Endothelial cell (in vitro differentiated cells): ENCODE data around the gene TRAF3. TPM values are rescaled to one million over a fixed set of nuclear protein-coding genes. Genes with fewer than 3 reads are reported as not detected.

Experiments
- DNase-seq: peaks from one replicate; pipeline ENCODE4 v3.0.0; 2021; ENCODE audit warnings: low spot score
- H3K27ac Mint-ChIP-seq: one replicate; pipeline ENCODE4 v1.8.0; 2021; ENCODE audit warnings: mixed read lengths, inconsistent platforms; ENCODE audit not compliant: unreplicated experiment
- H3K27me3 Mint-ChIP-seq: one replicate; pipeline ENCODE4 v1.8.0; 2021; ENCODE audit warnings: mild to moderate bottlenecking, moderate library complexity, mixed read lengths, inconsistent platforms; ENCODE audit not compliant: unreplicated experiment
- H3K36me3 Mint-ChIP-seq: one replicate; pipeline ENCODE4 v1.8.0; 2021; ENCODE audit warnings: mild to moderate bottlenecking, low read depth, mixed read lengths, inconsistent platforms; ENCODE audit not compliant: unreplicated experiment
- H3K4me1 Mint-ChIP-seq: one replicate; pipeline ENCODE4 v1.8.0; 2021; ENCODE audit warnings: mild to moderate bottlenecking, mixed read lengths, inconsistent platforms; ENCODE audit not compliant: unreplicated experiment
- H3K4me3 Mint-ChIP-seq: one replicate; pipeline ENCODE4 v1.8.0; 2021; ENCODE audit warnings: mild to moderate bottlenecking, mixed read lengths, inconsistent platforms; ENCODE audit not compliant: unreplicated experiment
- H3K9me3 Mint-ChIP-seq: one replicate; pipeline ENCODE4 v1.8.0; 2021; ENCODE audit warnings: mixed read lengths, inconsistent platforms; ENCODE audit not compliant: unreplicated experiment
- total RNA-seq: library from RNA; stranded (reverse); fragmentation: NEBNext Ultra II Directional; extraction: Animal tissue kit (Norgen Biotek cat#: 25700); gene quantifications from one replicate; pipeline ENCODE4 v1.2.1, GENCODE V29; 2021; ENCODE audit not compliant: unreplicated experiment
- TF ChIP-seq, protein P1 (sequence below): fragments of 200-600 bp; sonication (generic); IDR thresholded peaks from one replicate; pipeline ENCODE4 v1.5.0; 2021; ENCODE audit warnings: antibody characterized with exemption; ENCODE audit not compliant: unreplicated experiment

Gene TRAF3
- total RNA-seq, 1 donor from 2014 or later = 9.7 TPM

- DNase-seq = no peak
- Mint-ChIP-seq H3K36me3 (peaks cover 24% of the 10 kb centered on the region), H3K9me3 (no peaks in the 10 kb centered on the region), H3K4me1 (no peaks in the 10 kb centered on the region), H3K27ac (no peak overlapping the region), H3K27me3 (peaks cover 18% of the 10 kb centered on the region), H3K4me3 (no peak overlapping the region)
- TF ChIP-seq, protein P1, sequence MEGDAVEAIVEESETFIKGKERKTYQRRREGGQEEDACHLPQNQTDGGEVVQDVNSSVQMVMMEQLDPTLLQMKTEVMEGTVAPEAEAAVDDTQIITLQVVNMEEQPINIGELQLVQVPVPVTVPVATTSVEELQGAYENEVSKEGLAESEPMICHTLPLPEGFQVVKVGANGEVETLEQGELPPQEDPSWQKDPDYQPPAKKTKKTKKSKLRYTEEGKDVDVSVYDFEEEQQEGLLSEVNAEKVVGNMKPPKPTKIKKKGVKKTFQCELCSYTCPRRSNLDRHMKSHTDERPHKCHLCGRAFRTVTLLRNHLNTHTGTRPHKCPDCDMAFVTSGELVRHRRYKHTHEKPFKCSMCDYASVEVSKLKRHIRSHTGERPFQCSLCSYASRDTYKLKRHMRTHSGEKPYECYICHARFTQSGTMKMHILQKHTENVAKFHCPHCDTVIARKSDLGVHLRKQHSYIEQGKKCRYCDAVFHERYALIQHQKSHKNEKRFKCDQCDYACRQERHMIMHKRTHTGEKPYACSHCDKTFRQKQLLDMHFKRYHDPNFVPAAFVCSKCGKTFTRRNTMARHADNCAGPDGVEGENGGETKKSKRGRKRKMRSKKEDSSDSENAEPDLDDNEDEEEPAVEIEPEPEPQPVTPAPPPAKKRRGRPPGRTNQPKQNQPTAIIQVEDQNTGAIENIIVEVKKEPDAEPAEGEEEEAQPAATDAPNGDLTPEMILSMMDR = no peak
These were observed 42.8 kb upstream of the TRAF3 start for GRCh38 chr14:102734436-102734835.

GRCh38 chr14:102736956-102737355 is 40.3 kb upstream of the TRAF3 start:
- Mint-ChIP-seq H3K27me3 (peaks cover 10% of the 10 kb centered on the region), H3K36me3 (peaks cover 19% of the 10 kb centered on the region), H3K27ac (no peak overlapping the region), H3K9me3 (no peaks in the 10 kb centered on the region), H3K4me1 (no peaks in the 10 kb centered on the region), H3K4me3 (no peak overlapping the region)
- TF ChIP-seq, protein P1 = no peak
- no peak for DNase-seq

GRCh38 chr14:102737402-102738372 is 39.6 kb upstream of the TRAF3 start:
- Mint-ChIP-seq H3K4me3 (peak overlapping the region; percentile 37), H3K36me3 (peaks cover 20% of the 10 kb centered on the region), H3K27me3 (peaks cover 10% of the 10 kb centered on the region), H3K4me1 (no peaks in the 10 kb centered on the region), H3K27ac (no peak overlapping the region), H3K9me3 (no peaks in the 10 kb centered on the region)
- TF ChIP-seq, protein P1 = no peak
- DNase-seq = no peak

GRCh38 chr14:102738373-102739189 is 38.7 kb upstream of the TRAF3 start:
- Mint-ChIP-seq H3K27ac (no peak overlapping the region), H3K9me3 (no peaks in the 10 kb centered on the region), H3K4me1 (no peaks in the 10 kb centered on the region), H3K27me3 (peaks cover 9% of the 10 kb centered on the region), H3K36me3 (peaks cover 20% of the 10 kb centered on the region), H3K4me3 (no peak overlapping the region)
- DNase-seq = no peak
- TF ChIP-seq, protein P1 = no peak
